Upper lobe of left lung (tissue), 4 donors: Measurements from ENCODE around the gene PIGM.

Source experiments
- EP300 ChIP-seq, 4 donors: sonication (generic); formaldehyde crosslinking; IDR thresholded peaks; one replicate each; pipeline ENCODE4 v1.5.1; 2017; ENCODE audit warnings: antibody characterized with exemption in 4 of 4, control low read depth in 2 of 4
- TF ChIP-seq, protein P1 (sequence below), 6 experiments: fragments of 450-650 bp in 4 of 6; fragments of 200-600 bp in 2 of 6; sonication (generic) in 2 of 6; IDR thresholded peaks; one replicate each; pipeline ENCODE4 v1.5.1; 2016 to 2019; ENCODE audit warnings: antibody characterized with exemption in 6 of 6

DNA sequence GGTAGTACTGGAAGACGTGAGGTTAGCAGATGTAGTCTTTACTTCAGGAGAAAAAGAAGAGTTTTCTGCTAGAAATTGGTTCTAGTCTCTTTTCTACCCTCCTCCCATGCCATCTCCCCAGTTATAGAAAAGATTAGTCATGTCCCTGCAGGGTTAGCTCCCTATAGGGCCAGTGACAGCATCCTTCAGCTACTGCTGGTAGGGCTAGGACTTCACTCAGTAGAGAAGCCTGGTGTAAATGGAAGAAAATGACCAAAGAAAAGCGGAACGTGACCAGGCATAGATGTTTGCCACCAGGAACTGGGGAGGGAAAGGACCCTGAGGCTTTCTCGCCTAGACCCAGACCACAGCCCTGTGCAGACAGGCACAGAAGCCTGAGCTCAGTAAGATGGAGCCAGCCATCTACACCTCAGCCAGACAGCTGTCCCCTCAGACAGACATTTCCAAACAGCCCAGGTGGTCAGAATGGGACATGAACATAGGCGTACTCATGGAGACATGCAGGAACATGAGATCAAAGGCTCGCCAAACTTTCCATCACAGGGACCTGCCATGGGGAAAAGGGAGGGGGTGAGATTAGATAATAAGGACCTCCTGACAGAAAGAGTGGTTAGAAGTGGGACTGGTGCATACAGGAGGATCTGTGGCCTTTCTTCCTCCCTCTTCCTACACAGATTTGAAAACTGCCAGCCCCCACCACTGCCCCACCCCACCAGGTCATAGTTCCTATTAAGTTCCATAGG lies 54.3 kb downstream of the PIGM start:
- TF ChIP-seq, protein P1, sequence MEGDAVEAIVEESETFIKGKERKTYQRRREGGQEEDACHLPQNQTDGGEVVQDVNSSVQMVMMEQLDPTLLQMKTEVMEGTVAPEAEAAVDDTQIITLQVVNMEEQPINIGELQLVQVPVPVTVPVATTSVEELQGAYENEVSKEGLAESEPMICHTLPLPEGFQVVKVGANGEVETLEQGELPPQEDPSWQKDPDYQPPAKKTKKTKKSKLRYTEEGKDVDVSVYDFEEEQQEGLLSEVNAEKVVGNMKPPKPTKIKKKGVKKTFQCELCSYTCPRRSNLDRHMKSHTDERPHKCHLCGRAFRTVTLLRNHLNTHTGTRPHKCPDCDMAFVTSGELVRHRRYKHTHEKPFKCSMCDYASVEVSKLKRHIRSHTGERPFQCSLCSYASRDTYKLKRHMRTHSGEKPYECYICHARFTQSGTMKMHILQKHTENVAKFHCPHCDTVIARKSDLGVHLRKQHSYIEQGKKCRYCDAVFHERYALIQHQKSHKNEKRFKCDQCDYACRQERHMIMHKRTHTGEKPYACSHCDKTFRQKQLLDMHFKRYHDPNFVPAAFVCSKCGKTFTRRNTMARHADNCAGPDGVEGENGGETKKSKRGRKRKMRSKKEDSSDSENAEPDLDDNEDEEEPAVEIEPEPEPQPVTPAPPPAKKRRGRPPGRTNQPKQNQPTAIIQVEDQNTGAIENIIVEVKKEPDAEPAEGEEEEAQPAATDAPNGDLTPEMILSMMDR (IDR thresholded peaks at IDR 0.05), result no peak
- no peak for TF ChIP-seq EP300 (IDR thresholded peaks at IDR 0.05)
